H1 (cell line): Measurements from ENCODE around the gene CASKIN2. TPM values are rescaled to one million over a fixed set of nuclear protein-coding genes. Genes with fewer than 3 reads are reported as not detected.
A peak's percentile ranks its signal among the peaks of the same experiment; 100 is the strongest.

Experiments
- CTCF ChIA-PET: fragments of 300-600 bp; sonication (Branson Sonifier 250); formaldehyde crosslinking; loops from one replicate; lab custom pipeline; 2021; ENCODE audit not compliant: partially characterized antibody; lab: Charles Lee
- POLR2A ChIA-PET: fragments of 300-600 bp; sonication (Branson Sonifier 250); formaldehyde crosslinking; loops from one replicate; lab custom pipeline; 2021; ENCODE audit warnings: inconsistent platforms; ENCODE audit not compliant: partially characterized antibody; lab: Charles Lee
- DNase-seq, 2 experiments: peaks; one replicate each; pipeline versions ENCODE4 v3.0.0 to v3.0.0-alpha.2; 2010 to 2022; ENCODE audit warnings: low spot score in 2 of 2, low read depth in 1 of 2, mixed read lengths in 1 of 2
- FAIRE-seq: peaks from 2 replicates; lab custom pipeline; 2011; peaks lifted over from hg19 to GRCh38; lab: Jason Lieb, UNC
- H2AFZ ChIP-seq: 2 replicates; pipeline ENCODE4 v1.8.1; 2012; ENCODE audit warnings: low read length, inconsistent platforms
- H2AK5ac ChIP-seq: 2 replicates; pipeline ENCODE4 v1.6.1; 2013; ENCODE audit warnings: low read depth, low read length
- H2BK120ac ChIP-seq: replicated peaks from 2 replicates; pipeline ENCODE3; 2013; ENCODE audit warnings: low read depth, low read length, inconsistent platforms
- H2BK12ac ChIP-seq: 2 replicates; pipeline ENCODE4 v1.6.1; 2013; ENCODE audit warnings: low read depth, low read length
- H2BK15ac ChIP-seq: 2 replicates; pipeline ENCODE4 v1.6.1; 2013; ENCODE audit warnings: low read length
- H2BK20ac ChIP-seq: 2 replicates; pipeline ENCODE4 v1.6.1; 2013; ENCODE audit warnings: low read length
- H2BK5ac ChIP-seq: 2 replicates; pipeline ENCODE4 v1.6.1; 2013; ENCODE audit warnings: low read depth, low read length
- H3K14ac ChIP-seq: 2 replicates; pipeline ENCODE4 v1.6.1; 2013; ENCODE audit warnings: inconsistent platforms; ENCODE audit not compliant: insufficient read length
- H3K18ac ChIP-seq: 2 replicates; pipeline ENCODE4 v1.6.1; 2013; ENCODE audit warnings: low read length; ENCODE audit errors: extremely low read depth
- H3K23ac ChIP-seq: 2 replicates; pipeline ENCODE4 v1.6.1; 2013; ENCODE audit warnings: inconsistent platforms; ENCODE audit not compliant: insufficient read length
- H3K23me2 ChIP-seq: 2 replicates; pipeline ENCODE4 v1.6.1; 2013; ENCODE audit warnings: low read depth, low read length
- H3K27ac ChIP-seq: 2 replicates; pipeline ENCODE4 v1.6.1; 2011; ENCODE audit warnings: low read depth, low read length, inconsistent platforms
- H3K27me3 ChIP-seq, 4 experiments: replicated peaks in 1 of 4; 1 replicate in 1 of 4; 2 replicates in 3 of 4; pipeline versions ENCODE4 v1.6.1 to v1.8.1; 2011 to 2013; ENCODE audit warnings: low read length in 3 of 4, mild to moderate bottlenecking in 3 of 4, inconsistent platforms in 2 of 4, mixed read lengths in 2 of 4, moderate library complexity in 1 of 4; ENCODE audit not compliant: control insufficient read depth in 3 of 4, insufficient read depth in 3 of 4; ENCODE audit errors: extremely low read depth in 1 of 4
- H3K36me3 ChIP-seq, 4 experiments: 2 replicates each; pipeline versions ENCODE4 v1.6.1 to v1.8.1; 2011 to 2013; ENCODE audit warnings: mild to moderate bottlenecking in 4 of 4, low read length in 3 of 4, moderate library complexity in 2 of 4, control low read depth in 1 of 4, inconsistent platforms in 1 of 4; ENCODE audit not compliant: insufficient read depth in 4 of 4, control insufficient read depth in 2 of 4
- H3K4ac ChIP-seq: replicated peaks from 2 replicates; pipeline ENCODE3; 2013; ENCODE audit warnings: low read length, low read depth, mixed read lengths, inconsistent platforms; ENCODE audit not compliant: insufficient read length
- H3K4me1 ChIP-seq, 4 experiments: replicated peaks in 1 of 4; 1 replicate in 1 of 4; 2 replicates in 3 of 4; pipeline versions ENCODE4 v1.6.1 to v1.8.1; 2011 to 2013; ENCODE audit warnings: low read length in 3 of 4, inconsistent platforms in 2 of 4, mixed read lengths in 1 of 4; ENCODE audit not compliant: insufficient read depth in 4 of 4, control insufficient read depth in 3 of 4
- H3K4me2 ChIP-seq, 2 experiments: 2 replicates each; pipeline versions ENCODE4 v1.6.1 to v1.8.1; 2011 to 2013; ENCODE audit warnings: low read depth in 2 of 2, low read length in 2 of 2, control low read depth in 1 of 2, inconsistent platforms in 1 of 2, mild to moderate bottlenecking in 1 of 2; ENCODE audit not compliant: insufficient read depth in 1 of 2
- H3K4me3 ChIP-seq, 4 experiments: fragments of 200-600, 300-600 bp in 1 of 4; sonication (generic), shearing (Covaris generic), sonication (Bioruptor Twin) in 1 of 4; 2 replicates each; pipeline versions ENCODE4 v1.5.1 to v1.8.1; 2011 to 2016; ENCODE audit warnings: low read length in 4 of 4, low read depth in 3 of 4, control low read depth in 2 of 4, inconsistent platforms in 2 of 4, mild to moderate bottlenecking in 2 of 4, mixed read lengths in 1 of 4, moderate library complexity in 1 of 4; ENCODE audit not compliant: insufficient read depth in 2 of 4; ENCODE audit errors: extremely low read depth in 1 of 4
- H3K56ac ChIP-seq: replicated peaks from 2 replicates; pipeline ENCODE3; 2013; ENCODE audit warnings: low read depth, mild to moderate bottlenecking, mixed read lengths, low read length, inconsistent platforms; ENCODE audit not compliant: insufficient read length
- H3K79me1 ChIP-seq: 2 replicates; pipeline ENCODE4 v1.6.1; 2013; ENCODE audit warnings: low read depth, low read length, control low read depth
- H3K79me2 ChIP-seq, 2 experiments: 2 replicates each; pipeline versions ENCODE4 v1.6.1 to v1.8.1; 2012 to 2013; ENCODE audit warnings: low read length in 2 of 2, mild to moderate bottlenecking in 2 of 2, inconsistent platforms in 1 of 2; ENCODE audit not compliant: insufficient read depth in 2 of 2, control insufficient read depth in 1 of 2
- H3K9ac ChIP-seq, 4 experiments: replicated peaks in 1 of 4; 1 replicate in 1 of 4; 2 replicates in 3 of 4; pipeline versions ENCODE4 v1.6.1 to v1.8.1; 2011 to 2013; ENCODE audit warnings: low read depth in 3 of 4, low read length in 3 of 4, control low read depth in 2 of 4, mild to moderate bottlenecking in 2 of 4, moderate library complexity in 2 of 4, inconsistent platforms in 1 of 4; ENCODE audit errors: extremely low read depth in 1 of 4
- H3K9me3 ChIP-seq, 2 experiments: 2 replicates each; pipeline versions ENCODE4 v1.6.1 to v1.8.1; 2012 to 2013; ENCODE audit warnings: mild to moderate bottlenecking in 2 of 2, moderate library complexity in 2 of 2, control low read depth in 1 of 2, inconsistent platforms in 1 of 2, low read depth in 1 of 2, low read length in 1 of 2, mixed read lengths in 1 of 2; ENCODE audit not compliant: insufficient read depth in 2 of 2
- H4K20me1 ChIP-seq, 2 experiments: replicated peaks in 1 of 2; 2 replicates each; pipeline versions ENCODE3 to v1.8.1; 2011 to 2013; ENCODE audit warnings: inconsistent platforms in 2 of 2, low read length in 2 of 2, mild to moderate bottlenecking in 1 of 2; ENCODE audit not compliant: insufficient read depth in 2 of 2, control insufficient read depth in 1 of 2
- H4K5ac ChIP-seq: 2 replicates; pipeline ENCODE4 v1.6.1; 2013; ENCODE audit warnings: low read length, low read depth, mixed read lengths, inconsistent platforms; ENCODE audit not compliant: insufficient read length
- H4K8ac ChIP-seq: 2 replicates; pipeline ENCODE4 v1.8.0; 2013; ENCODE audit warnings: mild to moderate bottlenecking, moderate library complexity, low read length, inconsistent platforms; ENCODE audit not compliant: insufficient read depth; ENCODE audit errors: extremely low read depth
- H4K91ac ChIP-seq: replicated peaks from 2 replicates; pipeline ENCODE3; 2013; ENCODE audit warnings: low read length, mixed read lengths, inconsistent platforms; ENCODE audit not compliant: insufficient read length
- FOSL1 ChIP-seq: IDR thresholded peaks from 2 replicates; pipeline ENCODE4 v1.6.1; 2011; ENCODE audit warnings: mild to moderate bottlenecking, low read depth, low read length, moderate library complexity; ENCODE audit not compliant: insufficient read depth
- KDM4A ChIP-seq: IDR thresholded peaks from one replicate; pipeline ENCODE4 v1.7.1; 2012; ENCODE audit warnings: low read depth, mild to moderate bottlenecking, moderate library complexity, low read length, inconsistent platforms; ENCODE audit not compliant: severe bottlenecking
- TAF1 ChIP-seq: IDR thresholded peaks from 2 replicates; pipeline ENCODE4 v1.6.1; 2011; ENCODE audit warnings: mild to moderate bottlenecking, low read depth, low read length
- YY1 ChIP-seq: IDR thresholded peaks from 2 replicates; pipeline ENCODE4 v1.6.1; 2011; ENCODE audit warnings: low read depth, mild to moderate bottlenecking, low read length
- WGBS, 2 experiments: shearing (Covaris generic) in 1 of 2; methylation state at CpG; one replicate each; pipeline versions ENCODE4 v1.1.6 to v1.1.7; 2013 to 2015; ENCODE audit warnings: low lambda C conversion rate in 2 of 2, mixed read lengths in 2 of 2, inconsistent platforms in 1 of 2, low coverage in 1 of 2, missing lambda C conversion rate in 1 of 2; ENCODE audit not compliant: insufficient replicate concordance in 2 of 2, insufficient coverage in 1 of 2, insufficient read length in 1 of 2; ENCODE audit errors: extremely low coverage in 1 of 2, missing lambda C conversion rate in 1 of 2; 5-methylcytosine and 5-hydroxymethylcytosine counted together
- polyA plus RNA-seq, 7 experiments: library from polyadenylated mRNA; depleted of rRNA in 3 of 7; stranded (reverse) in 5 of 7; unstranded in 2 of 7; fragments of >200 nt in 5 of 7; fragments of 200-250 nt in 2 of 7; gene quantifications; 1 replicate in 5 of 7; 2 replicates in 1 of 7; 4 replicates in 1 of 7; pipeline versions ENCODE4 v1.2.1 to v1.2.3, GENCODE V29; 2011 to 2013; ENCODE audit warnings: missing spikeins in 2 of 7, mixed read lengths in 2 of 7
- total RNA-seq: library from RNA; stranded (reverse); fragmentation: NEBNext Ultra II Directional; extraction: Animal tissue kit (Norgen Biotek cat#: 25700); gene quantifications from 2 replicates; pipeline ENCODE4 v1.2.1, GENCODE V29; 2021

Gene CASKIN2
- total and polyA plus RNA-seq, 2 of the 8 experiments (the other 6 are each of a cell fraction or from before 2014, with no cell fraction given), result 6.7 to 32.3 TPM

DNA sequence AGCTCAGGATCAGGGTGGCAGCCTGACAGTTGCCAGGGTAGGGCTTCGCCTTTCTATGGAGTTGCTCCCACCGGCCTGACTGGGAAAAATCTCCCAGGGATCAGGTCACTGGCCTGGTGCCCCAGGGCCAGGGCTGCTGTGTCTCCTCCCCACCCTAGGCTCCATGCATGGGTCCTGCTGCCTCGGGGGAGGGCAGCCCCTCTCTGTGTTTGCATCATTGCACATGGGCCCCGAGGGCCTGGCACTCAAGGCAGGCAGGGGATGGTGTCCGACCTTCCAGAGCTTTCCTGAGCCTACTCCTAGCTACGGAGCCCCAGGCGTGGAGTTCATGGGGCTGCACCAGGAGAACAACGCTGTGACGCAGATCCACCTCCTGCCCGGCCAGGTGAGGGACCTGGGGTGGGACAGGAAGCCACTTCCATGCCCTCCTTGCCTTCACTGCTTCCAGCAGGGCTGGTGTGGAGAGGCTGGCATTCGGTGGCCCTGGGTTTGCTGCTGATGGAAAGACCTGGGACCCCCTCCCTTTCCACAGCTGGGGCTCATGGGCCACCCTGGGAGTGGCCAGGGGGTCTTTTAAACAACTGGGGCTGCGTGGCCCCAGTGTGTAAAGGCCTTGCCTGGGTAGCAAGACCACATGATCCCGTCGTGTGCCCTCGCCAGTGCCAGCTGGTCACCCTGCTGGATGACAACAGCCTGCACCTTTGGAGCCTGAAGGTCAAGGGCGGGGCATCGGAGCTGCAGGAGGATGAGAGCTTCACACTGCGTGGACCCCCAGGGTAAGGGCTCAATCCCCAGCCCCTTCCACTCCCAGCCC is 42.7 kb upstream of the CASKIN2 start:
- no peaks in the 10 kb centered on the region for H3K79me2 ChIP-seq
- H3K4me3 ChIP-seq, result no peak overlapping the region
- peaks cover 0 to 17% (median 5%) of the 10 kb centered on the region in 4 experiments; a peak in 4 of 7 replicates for H3K4me1 ChIP-seq
- DNase-seq (no peak), FAIRE-seq (no peak)
- H2BK12ac ChIP-seq, result 0 out of 2 replicates have a peak overlapping the region, but pooled peaks have one; percentile 27
- H3K23me2 ChIP-seq, result no peaks in the 10 kb centered on the region
- no peak overlapping the region for H4K5ac ChIP-seq
- H2BK5ac ChIP-seq, result peak overlapping the region; percentile 60; the same call in 1 of the 2 replicates
- H2AK5ac ChIP-seq, result 0 out of 2 replicates have a peak overlapping the region, but pooled peaks have one; percentile 24
- H3K9me3 ChIP-seq, result no peaks in the 10 kb centered on the region
- H3K23ac ChIP-seq, result no peak overlapping the region
- H3K27ac ChIP-seq, result no peak overlapping the region
- peaks cover 2 to 3% (median 2%) of the 10 kb centered on the region in 4 experiments for H3K36me3 ChIP-seq
- H3K4ac ChIP-seq, result no peak overlapping the region
- H4K20me1 ChIP-seq, result peaks cover 0 to 7% of the 10 kb centered on the region in 2 experiments
- H2BK20ac ChIP-seq, result no peak overlapping the region
- no peaks in the 10 kb centered on the region for H3K27me3 ChIP-seq
- no peak overlapping the region for H3K14ac ChIP-seq
- TF ChIP-seq YY1 (no peak), KDM4A (no peak), TAF1 (no peak), FOSL1 (no peak)
- 0 out of 4 replicates have a peak overlapping the region, but pooled peaks of 1 of the 2 experiments have one; percentile 10 for H3K4me2 ChIP-seq
- CTCF ChIA-PET, result interaction anchor here (0.7 to 1.4 kb wide), 8 partner anchors 13 to 96 kb away, joined by 3 read pairs; partner anchors contain the start of gene TSEN54
- H4K91ac ChIP-seq, result no peak overlapping the region
- no peak overlapping the region; the same call in 1 of the 2 replicates for H4K8ac ChIP-seq
- H3K56ac ChIP-seq, result no peak overlapping the region
- H3K79me1 ChIP-seq, result no peaks in the 10 kb centered on the region
- no peak overlapping the region for H2BK120ac ChIP-seq
- no peak overlapping the region for H2BK15ac ChIP-seq
- H3K9ac ChIP-seq, result no peak overlapping the region
- POLR2A ChIA-PET, result interaction anchor here (1.1 to 1.5 kb wide), 3 partner anchors 16 to 42 kb away, joined by 3 to 4 read pairs (median 3); partner anchors contain the start of genes LLGL2 and TSEN54
- no peak overlapping the region for H2AFZ ChIP-seq
- 93% methylated on average over 17 of the region's 18 CpGs; no CpG with 5 or more reads in 1 of the 2 experiments for WGBS, 2 experiments
- no peak overlapping the region for H3K18ac ChIP-seq
